Fibroblast of lung (primary cell): ENCODE results near the gene INPP5A.

ENCODE experiments used
- EZH2 ChIP-seq: IDR thresholded peaks from 2 replicates; pipeline ENCODE4 v1.5.1; 2012; ENCODE audit warnings: low read length, control low read depth, mild to moderate bottlenecking; ENCODE audit errors: missing control alignments
- TF ChIP-seq, protein P1 (sequence below), 2 donors: IDR thresholded peaks in 1 of 2; conservative IDR thresholded peaks in 1 of 2; 1 replicate in 1 of 2; 2 replicates in 1 of 2; pipeline ENCODE4 v1.5.1; 2011 to 2012; ENCODE audit warnings: low read length in 2 of 2, control low read depth in 1 of 2, inconsistent platforms in 1 of 2, low read depth in 1 of 2, mild to moderate bottlenecking in 1 of 2

GRCh38 chr10:132815168-132815857 is 277.7 kb downstream of the INPP5A start:
- TF ChIP-seq, protein P1, sequence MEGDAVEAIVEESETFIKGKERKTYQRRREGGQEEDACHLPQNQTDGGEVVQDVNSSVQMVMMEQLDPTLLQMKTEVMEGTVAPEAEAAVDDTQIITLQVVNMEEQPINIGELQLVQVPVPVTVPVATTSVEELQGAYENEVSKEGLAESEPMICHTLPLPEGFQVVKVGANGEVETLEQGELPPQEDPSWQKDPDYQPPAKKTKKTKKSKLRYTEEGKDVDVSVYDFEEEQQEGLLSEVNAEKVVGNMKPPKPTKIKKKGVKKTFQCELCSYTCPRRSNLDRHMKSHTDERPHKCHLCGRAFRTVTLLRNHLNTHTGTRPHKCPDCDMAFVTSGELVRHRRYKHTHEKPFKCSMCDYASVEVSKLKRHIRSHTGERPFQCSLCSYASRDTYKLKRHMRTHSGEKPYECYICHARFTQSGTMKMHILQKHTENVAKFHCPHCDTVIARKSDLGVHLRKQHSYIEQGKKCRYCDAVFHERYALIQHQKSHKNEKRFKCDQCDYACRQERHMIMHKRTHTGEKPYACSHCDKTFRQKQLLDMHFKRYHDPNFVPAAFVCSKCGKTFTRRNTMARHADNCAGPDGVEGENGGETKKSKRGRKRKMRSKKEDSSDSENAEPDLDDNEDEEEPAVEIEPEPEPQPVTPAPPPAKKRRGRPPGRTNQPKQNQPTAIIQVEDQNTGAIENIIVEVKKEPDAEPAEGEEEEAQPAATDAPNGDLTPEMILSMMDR (conservative IDR thresholded peaks at IDR 0.05 in 1 of 2, IDR thresholded peaks at IDR 0.05 in 1 of 2; ENCODE audit: low read depth in 1 of 2, low read length in 2 of 2), result no peak
- no peak for TF ChIP-seq EZH2
